ENCODE data around the gene PREP. TPM values are rescaled to one million over a fixed set of nuclear protein-coding genes. Genes with fewer than 3 reads are reported as not detected.

The PREP gene
- total RNA-seq, 2 experiments from 2014 or later = 46.4 to 46.9 TPM

DNA sequence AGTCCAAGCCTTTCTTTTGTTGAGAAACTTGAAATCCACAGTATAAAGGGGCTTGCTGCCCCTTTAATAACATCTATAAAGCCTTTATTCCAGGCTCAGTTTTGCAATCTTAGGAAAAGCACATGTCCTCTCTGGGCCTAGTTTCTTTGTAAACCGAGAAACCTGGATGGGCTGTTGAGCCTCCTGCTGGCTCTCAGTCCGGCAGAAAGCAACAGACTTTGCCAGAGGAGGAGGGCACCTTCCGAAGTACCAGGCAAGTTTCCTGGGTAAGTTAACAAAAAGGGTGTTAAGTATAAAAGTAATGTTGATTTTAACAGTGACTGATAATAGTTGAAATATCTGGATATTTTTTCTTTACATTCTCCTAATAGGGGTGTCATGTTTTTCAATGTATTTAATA is 124.1 kb downstream of the PREP start:
- Mint-ChIP-seq H3K27me3 (no peaks in the 10 kb centered on the region), H3K4me1 (ENCODE audit: low read depth) (no peaks in the 10 kb centered on the region), H3K4me3 (no peak overlapping the region), H3K27ac (no peak overlapping the region), H3K36me3 (ENCODE audit: low read depth) (peaks cover 61% of the 10 kb centered on the region), H3K9me3 (no peaks in the 10 kb centered on the region)
- CTCF ChIA-PET = interaction anchor here (0.7 kb wide), 1 partner anchor 15 kb away, joined by 3 read pairs; no protein-coding TSS in a partner anchor
- DNase-seq (no peak), ATAC-seq (no peak)
- intact Hi-C loops (cut with micrococcal nuclease) = no loop called here
- TF ChIP-seq, protein P1, sequence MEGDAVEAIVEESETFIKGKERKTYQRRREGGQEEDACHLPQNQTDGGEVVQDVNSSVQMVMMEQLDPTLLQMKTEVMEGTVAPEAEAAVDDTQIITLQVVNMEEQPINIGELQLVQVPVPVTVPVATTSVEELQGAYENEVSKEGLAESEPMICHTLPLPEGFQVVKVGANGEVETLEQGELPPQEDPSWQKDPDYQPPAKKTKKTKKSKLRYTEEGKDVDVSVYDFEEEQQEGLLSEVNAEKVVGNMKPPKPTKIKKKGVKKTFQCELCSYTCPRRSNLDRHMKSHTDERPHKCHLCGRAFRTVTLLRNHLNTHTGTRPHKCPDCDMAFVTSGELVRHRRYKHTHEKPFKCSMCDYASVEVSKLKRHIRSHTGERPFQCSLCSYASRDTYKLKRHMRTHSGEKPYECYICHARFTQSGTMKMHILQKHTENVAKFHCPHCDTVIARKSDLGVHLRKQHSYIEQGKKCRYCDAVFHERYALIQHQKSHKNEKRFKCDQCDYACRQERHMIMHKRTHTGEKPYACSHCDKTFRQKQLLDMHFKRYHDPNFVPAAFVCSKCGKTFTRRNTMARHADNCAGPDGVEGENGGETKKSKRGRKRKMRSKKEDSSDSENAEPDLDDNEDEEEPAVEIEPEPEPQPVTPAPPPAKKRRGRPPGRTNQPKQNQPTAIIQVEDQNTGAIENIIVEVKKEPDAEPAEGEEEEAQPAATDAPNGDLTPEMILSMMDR (IDR thresholded peaks at IDR 0.05) = no peak
- POLR2A ChIA-PET = no interaction called here

DNA sequence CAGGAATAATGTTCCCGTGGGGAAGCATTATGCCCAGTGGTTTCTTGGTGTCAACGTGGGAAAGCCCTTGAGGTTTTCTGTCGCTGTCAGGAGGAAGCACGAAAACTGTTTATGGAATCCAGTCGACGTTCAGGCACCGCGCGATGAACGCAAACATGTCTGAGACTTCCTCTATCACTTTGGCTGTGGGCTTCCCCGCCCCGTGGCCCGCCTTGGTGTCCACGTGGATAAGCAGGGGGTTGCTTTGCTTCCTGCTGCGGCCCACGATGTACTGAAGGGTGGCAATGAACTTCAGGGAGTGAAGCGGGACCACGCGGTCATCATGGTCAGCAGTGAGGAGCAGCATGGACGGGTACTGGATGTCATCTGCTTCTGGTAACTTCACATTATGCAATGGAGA is 124.8 kb downstream of the PREP start:
- CTCF ChIA-PET = interaction anchor here (0.7 to 1.4 kb wide), 2 partner anchors 14 to 15 kb away, joined by 3 read pairs; no protein-coding TSS in a partner anchor
- Mint-ChIP-seq H3K4me3 (no peak overlapping the region), H3K36me3 (ENCODE audit: low read depth) (peaks cover 57% of the 10 kb centered on the region), H3K27me3 (no peaks in the 10 kb centered on the region), H3K4me1 (ENCODE audit: low read depth) (no peaks in the 10 kb centered on the region), H3K27ac (no peak overlapping the region), H3K9me3 (no peaks in the 10 kb centered on the region)
- ATAC-seq (no peak), DNase-seq (no peak)
- intact Hi-C loops (cut with micrococcal nuclease) = no loop called here
- POLR2A ChIA-PET = interaction anchor here (0.6 kb wide), 1 partner anchor 166 kb away, joined by 4 read pairs; no protein-coding TSS in a partner anchor
- TF ChIP-seq, protein P1 (IDR thresholded peaks at IDR 0.05) = no peak

DNA sequence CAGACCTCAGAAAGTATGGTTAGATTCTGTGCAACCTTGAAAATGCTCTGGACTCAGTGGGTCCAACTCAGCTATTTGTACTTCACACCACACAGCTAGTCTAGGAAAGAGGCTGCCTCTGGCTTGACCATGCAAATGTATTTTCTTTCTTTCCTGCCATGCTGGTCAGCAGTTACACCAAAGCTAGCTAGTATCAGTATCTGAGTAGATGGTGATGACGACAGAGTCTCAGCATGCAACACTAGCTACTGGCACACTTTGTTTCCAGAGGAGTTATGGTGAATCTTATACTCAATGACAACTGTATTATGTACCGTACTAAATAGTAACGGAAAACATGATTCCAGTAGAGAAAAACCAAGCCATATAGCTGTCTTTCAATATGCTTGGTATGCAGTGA is 126.5 kb downstream of the PREP start:
- Mint-ChIP-seq H3K9me3 (no peaks in the 10 kb centered on the region), H3K4me1 (ENCODE audit: low read depth) (no peaks in the 10 kb centered on the region), H3K27me3 (no peaks in the 10 kb centered on the region), H3K36me3 (ENCODE audit: low read depth) (peaks cover 45% of the 10 kb centered on the region), H3K27ac (no peak overlapping the region), H3K4me3 (no peak overlapping the region)
- ChIA-PET CTCF (interaction anchor here (1.2 to 1.6 kb wide), 2 partner anchors 126 to 197 kb away, joined by 3 to 4 read pairs; partner anchors contain the start of gene PREP), POLR2A (no interaction called here)
- no peak for ATAC-seq
- intact Hi-C loops (cut with micrococcal nuclease) = no loop called here
- TF ChIP-seq, protein P1 (IDR thresholded peaks at IDR 0.05) = no peak
- DNase-seq = no peak

DNA sequence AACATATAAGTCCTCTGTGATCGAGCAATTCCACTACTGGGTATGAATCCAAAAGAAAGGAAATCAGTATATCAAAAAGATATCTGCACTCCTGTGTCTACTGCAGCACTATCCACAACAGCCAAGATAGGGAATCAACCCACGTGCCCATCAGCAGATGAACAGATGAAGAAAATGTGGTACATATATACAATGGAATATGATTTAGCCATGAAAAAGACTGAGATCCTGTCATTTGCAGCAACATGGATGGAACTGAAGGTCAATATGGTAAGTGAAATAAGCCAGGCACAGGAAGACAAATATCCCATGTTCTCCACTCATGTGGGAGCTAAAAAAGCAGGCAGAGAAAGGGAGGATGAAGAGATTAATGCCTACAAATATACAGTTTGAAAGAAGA is 127.3 kb downstream of the PREP start:
- ATAC-seq = no peak
- Mint-ChIP-seq H3K27ac (no peak overlapping the region), H3K4me1 (ENCODE audit: low read depth) (no peaks in the 10 kb centered on the region), H3K27me3 (no peaks in the 10 kb centered on the region), H3K9me3 (no peaks in the 10 kb centered on the region), H3K36me3 (ENCODE audit: low read depth) (peaks cover 39% of the 10 kb centered on the region), H3K4me3 (no peak overlapping the region)
- POLR2A ChIA-PET = no interaction called here
- CTCF ChIA-PET = interaction anchor here (1.2 to 1.6 kb wide), 2 partner anchors 127 to 196 kb away, joined by 3 to 4 read pairs; partner anchors contain the start of gene PREP
- intact Hi-C loops (cut with micrococcal nuclease) = no loop called here
- no peak for DNase-seq
- TF ChIP-seq, protein P1 (IDR thresholded peaks at IDR 0.05) = no peak

DNA sequence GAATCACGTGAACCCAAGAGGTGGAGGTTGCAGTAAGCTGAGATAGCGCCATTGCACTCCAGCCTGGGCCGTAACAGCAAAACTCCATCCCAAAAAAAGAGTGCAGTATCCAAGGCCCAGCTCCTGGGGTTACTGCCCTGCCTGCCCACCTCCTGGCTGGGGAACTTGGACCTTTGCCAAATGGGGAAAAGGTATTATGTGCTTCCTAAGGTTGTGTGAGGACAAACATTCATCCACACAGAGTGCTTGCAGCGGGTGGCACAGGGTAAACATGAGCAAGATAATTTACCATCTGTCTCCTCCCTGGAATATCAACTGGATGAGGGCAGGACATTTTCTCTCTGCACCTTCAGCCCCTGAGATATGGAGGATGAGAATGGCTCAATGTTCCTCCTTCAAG is 128.2 kb downstream of the PREP start:
- H3K4me3 Mint-ChIP-seq = no peak overlapping the region
- no peak overlapping the region for H3K27ac Mint-ChIP-seq
- ATAC-seq (no peak), DNase-seq (no peak)
- no peaks in the 10 kb centered on the region for H3K9me3 Mint-ChIP-seq
- intact Hi-C loops (cut with micrococcal nuclease) = no loop called here
- no peaks in the 10 kb centered on the region for H3K27me3 Mint-ChIP-seq
- H3K4me1 Mint-ChIP-seq (ENCODE audit: low read depth) = no peaks in the 10 kb centered on the region
- ChIA-PET POLR2A (no interaction called here), CTCF (interaction anchor here (0.9 kb wide), 1 partner anchor 44 kb away, joined by 3 read pairs; no protein-coding TSS in a partner anchor)
- H3K36me3 Mint-ChIP-seq (ENCODE audit: low read depth) = peaks cover 32% of the 10 kb centered on the region
- TF ChIP-seq, protein P1 (IDR thresholded peaks at IDR 0.05) = no peak
